HG03039 (cell line): Measurements from ENCODE around the gene NUDT1.

ENCODE experiments used
- ATAC-seq: cut with Tn5 transposase; IDR thresholded peaks from one replicate; pipeline ENCODE4 v1.9.1; 2021; ENCODE audit warnings: mild to moderate bottlenecking, moderate library complexity; ENCODE audit not compliant: unreplicated experiment

The NUDT1 gene

DNA sequence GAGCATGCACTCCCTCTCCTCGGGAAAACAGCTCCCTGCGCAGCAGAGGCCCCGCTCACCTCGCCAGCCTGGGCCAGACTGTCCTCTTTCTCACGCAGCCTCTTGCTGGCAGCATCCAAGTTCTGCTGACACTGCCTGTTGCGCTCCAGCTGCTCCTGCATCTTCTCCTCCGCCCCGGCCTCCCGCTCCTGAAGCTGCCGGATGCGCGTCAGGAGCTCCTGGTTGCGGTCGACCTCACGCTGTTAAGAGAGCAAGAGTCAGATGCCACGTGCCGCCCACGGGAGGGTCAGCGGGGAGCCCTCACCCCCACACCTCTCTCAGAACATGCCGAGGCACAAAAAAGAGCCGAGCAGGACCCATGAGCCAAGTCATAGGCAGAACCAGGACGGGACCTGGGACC lies 19.5 kb upstream of the NUDT1 start:
- ATAC-seq = no peak

DNA sequence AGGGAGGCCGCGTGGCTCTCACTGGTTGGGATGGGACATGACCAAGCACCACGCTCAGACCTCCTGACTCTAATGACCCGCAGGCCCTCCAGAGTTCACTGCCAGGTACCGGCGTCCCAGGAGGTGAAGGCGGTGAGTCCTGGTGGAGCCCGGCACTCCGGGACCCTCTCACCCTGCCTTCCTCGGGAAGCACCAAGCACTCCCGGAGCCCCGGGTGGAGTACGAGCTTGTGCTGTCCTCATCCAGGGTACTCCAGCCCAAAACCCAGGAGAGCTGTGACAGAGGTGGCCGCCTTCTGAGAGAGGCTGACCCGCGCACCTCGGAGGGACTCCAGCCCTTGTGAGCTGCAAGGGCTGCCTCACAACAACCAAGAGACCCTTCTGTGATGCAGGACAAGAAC lies 18.7 kb upstream of the NUDT1 start:
- no peak for ATAC-seq

- ATAC-seq = no peak
These were observed 17.5 kb upstream of the NUDT1 start for GRCh38 chr7:2224491-2224928.

DNA sequence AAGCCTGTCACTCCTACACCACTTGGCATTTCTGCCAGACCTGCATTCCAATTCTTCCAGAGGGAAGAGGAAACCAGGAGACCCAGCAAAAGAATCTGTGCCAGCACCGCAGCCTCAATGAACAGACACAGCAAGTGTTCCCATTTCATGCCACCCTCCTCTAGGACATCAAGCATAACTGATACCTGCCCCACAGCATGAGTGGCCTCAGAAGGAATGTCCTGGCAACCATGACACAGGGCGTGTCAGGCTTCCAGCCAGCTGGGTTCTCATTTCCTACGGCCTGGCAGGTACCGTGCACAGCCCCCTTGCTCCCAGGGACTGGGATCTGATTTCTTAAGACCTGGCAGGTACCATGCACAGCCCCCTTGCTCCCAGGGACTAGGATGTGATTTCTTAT lies 17.1 kb upstream of the NUDT1 start:
- ATAC-seq = no peak

- no peak for ATAC-seq
These were observed 16.7 kb upstream of the NUDT1 start for GRCh38 chr7:2225336-2225735.

DNA sequence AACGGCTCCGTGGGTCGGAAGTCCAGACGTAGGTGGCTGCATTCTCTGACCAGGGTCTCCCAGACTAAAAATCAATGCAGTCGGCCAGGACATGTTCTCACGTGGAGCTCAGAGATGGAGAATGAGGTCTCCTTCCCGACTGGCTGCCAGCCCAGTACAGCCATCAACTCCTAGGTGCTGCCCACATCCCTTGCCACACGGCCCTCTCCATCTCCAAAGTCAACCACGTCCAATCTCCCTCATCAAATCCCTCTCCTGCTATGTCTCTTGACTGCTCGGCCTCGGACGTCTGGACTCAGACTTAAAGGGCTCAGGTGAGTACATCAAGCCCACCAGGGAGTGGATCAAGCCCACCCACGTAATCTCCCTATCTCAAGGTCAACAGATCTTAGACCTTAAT lies 16.2 kb upstream of the NUDT1 start:
- no peak for ATAC-seq

DNA sequence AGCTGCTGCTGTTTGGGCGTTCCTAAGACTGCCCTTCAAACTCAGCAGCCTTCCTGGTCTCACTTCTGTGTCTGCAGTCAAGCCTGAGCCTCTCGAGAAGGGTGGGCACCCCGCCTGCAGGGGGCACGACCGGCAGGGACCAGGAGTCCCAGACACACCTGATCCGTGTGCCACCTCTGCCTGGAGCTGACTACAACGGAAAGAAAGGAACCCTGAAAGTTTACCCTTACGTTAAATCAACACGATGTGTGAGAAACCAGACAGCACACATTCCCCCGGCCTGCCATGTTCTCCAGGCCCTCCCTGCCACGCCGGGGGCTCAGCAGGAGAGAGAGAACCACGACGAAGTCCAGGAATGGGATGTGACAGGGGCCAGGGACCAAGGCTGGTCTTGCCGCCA lies 14.3 kb upstream of the NUDT1 start:
- ATAC-seq = no peak

GRCh38 chr7:2228921-2229320 lies 13.1 kb upstream of the NUDT1 start:
- no peak for ATAC-seq

- ATAC-seq = no peak
These were observed 12.6 kb upstream of the NUDT1 start for GRCh38 chr7:2229467-2229866.

DNA sequence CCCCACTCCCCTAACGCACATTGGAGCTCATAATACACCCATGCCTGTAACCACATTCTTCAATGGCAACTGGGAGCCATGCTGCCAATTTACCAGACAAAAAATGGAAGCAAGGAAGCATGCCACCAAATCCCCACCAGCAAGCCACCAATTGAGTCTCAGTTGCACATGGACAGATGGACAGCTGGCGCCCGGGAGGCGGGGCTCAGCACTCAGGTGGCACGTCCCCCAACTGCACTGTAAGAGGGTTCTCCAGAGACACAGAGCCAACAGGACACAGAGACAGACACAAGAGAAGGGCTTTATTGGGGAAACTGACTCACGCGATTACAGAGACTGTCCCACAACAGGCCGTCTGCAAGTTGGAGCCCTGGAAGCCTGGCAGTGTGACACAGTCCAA lies 11.8 kb upstream of the NUDT1 start:
- ATAC-seq = no peak

DNA sequence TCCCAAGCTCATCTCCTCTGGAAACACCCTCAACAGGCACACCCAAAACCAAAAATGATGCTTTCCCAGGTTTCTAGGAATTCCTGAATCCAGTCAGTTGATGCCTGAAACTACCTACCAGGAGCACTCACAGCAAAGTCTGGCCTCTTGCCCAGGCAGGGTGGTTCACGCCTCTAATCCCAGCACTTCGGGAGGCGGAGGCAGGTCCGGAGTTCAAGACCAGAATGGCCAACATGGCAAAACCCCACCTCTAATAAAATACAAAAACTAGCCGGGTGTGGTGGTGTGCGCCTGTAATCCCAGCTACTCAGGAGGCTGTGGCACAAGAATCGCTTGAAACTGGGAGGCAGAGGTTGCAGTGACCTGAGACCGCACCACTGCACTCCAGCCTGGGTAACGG lies 11.1 kb upstream of the NUDT1 start:
- no peak for ATAC-seq

- ATAC-seq = peak; percentile 22
These were observed 9.8 kb upstream of the NUDT1 start for GRCh38 chr7:2231992-2232765.

DNA sequence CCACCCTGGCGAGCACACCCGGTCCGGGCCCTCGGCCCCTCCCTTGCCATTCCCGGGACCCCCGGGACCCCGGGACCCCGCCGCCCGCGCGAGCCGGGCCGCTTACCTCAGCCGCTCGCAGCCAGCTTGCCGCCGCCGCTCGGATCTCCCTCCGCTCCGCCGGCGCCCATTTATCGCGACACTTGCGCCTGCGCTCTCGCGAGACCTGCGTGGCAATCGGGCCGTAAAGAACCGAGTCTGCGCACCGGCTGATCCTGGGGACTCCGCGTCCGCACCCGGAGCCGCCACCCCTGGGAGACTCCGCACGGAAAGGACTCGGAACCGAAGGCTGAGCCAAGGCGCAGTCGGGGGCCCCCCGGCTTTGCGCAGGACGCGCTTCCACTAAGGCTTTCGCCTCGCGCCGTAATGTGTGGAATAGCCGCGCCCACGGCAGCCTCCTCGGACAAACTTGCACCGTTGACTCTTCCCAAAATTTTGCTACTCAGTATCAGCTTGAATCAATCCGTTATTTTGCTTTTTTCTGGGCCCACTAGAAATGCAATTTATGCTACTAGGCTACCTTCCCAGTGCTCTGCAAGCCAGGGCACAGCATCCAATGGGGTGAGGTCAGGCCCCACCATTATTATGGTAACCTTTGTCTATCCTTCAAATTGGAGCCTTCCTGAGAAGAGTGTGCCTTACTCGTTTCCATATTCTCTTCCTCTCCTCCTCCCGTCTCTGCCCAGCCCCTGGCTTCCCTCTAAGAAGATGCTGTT lies 9.1 kb upstream of the NUDT1 start, which contains the start of gene MAD1L1:
TSS of gene MAD1L1 (minus strand) at position 180 of the 755 bp plus-strand sequence. CDS start 2,812 bp downstream, outside the sequence.
- ATAC-seq = peak; percentile 65

- ATAC-seq = no peak
These were observed 8.1 kb upstream of the NUDT1 start for GRCh38 chr7:2233926-2234325.

DNA sequence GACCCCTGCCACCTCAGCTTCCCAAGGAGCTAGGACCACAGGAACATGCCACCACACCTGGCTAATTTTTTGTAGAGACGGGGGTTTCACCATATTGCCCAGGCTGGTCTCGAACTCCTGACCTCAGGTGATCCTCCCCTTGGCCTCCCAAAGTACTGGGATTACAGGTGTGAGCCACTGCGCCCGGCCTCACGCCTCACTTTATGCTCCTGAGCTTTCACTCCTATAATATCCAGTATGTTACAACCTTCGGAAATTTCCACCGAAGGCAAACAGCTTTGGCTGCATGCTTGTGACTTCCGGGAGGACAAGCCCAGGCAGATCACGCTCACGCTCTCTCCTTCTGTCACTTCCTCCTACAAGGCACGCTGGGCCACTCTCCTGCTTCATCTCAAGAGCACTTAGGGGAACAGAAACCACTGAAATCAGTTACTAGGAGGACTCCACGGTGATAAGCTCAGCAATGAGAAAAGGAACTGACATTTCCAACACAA lies 4.9 kb upstream of the NUDT1 start:
- ATAC-seq = peak; percentile 44

DNA sequence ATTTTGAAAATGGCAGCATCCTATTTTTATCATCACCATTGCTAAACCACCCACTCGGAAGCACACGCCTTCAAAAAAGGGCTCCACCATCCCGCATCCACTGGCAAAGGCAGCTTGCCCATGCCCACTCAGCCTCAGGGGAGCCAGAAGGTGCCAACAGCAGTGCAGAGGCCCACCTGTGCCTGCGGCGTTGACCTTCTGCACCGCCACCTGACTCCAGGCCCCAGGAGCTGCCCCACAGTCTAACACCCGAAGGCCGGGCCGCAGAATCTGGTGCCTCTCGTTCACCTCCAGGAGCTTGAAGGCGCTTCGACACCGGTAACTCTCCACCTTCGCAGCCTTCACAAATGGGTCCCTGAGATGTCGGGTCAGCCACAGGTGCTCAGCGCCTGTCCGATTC lies 2.8 kb upstream of the NUDT1 start:
- ATAC-seq = no peak

GRCh38 chr7:2242541-2243429 lies 759 bp downstream of the NUDT1 start:
- ATAC-seq = no peak

DNA sequence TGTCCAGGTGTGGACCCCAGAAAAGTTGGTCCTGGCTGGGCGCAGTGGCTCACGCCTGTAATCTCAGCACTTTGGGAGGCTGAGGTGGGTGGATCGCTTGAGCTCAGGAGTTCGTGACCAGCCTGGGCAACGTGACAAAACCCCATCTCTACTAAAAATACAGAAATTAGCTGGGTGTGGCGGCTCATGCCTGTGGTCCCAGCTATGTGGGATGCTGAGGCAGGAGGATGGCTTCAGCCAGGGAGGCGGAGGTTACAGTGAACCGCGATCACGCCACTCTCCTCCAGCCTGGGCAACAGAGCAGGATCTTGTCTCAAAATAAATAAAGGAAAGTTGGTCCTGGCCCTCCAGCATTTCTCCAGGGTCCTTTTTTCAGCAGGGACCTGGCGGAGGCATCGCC lies 1.4 kb downstream of the NUDT1 start:
- ATAC-seq = no peak

DNA sequence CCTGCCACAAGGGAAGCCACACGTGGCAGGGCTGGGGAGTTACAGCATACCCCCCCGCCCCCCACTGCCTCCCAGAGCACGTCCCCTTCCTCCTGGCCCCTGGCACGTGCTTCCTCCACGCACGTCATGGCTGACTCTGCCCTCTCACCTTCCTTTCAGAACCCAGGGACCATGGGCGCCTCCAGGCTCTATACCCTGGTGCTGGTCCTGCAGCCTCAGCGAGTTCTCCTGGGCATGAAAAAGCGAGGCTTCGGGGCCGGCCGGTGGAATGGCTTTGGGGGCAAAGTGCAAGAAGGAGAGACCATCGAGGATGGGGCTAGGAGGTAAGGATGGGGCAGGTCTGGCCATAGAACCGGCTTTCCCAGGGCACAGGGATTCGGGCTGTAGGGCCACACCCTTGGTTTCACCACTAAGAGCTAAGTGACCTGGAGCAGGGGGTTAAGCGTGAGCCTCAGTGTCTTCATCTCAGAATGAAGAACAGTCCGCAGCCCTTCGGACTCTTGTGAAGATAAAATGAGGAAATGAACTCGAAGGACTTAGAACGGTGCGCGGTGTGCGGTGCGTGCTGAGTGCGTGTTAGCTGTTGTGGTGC lies 2.5 kb downstream of the NUDT1 start:
- no peak for ATAC-seq

DNA sequence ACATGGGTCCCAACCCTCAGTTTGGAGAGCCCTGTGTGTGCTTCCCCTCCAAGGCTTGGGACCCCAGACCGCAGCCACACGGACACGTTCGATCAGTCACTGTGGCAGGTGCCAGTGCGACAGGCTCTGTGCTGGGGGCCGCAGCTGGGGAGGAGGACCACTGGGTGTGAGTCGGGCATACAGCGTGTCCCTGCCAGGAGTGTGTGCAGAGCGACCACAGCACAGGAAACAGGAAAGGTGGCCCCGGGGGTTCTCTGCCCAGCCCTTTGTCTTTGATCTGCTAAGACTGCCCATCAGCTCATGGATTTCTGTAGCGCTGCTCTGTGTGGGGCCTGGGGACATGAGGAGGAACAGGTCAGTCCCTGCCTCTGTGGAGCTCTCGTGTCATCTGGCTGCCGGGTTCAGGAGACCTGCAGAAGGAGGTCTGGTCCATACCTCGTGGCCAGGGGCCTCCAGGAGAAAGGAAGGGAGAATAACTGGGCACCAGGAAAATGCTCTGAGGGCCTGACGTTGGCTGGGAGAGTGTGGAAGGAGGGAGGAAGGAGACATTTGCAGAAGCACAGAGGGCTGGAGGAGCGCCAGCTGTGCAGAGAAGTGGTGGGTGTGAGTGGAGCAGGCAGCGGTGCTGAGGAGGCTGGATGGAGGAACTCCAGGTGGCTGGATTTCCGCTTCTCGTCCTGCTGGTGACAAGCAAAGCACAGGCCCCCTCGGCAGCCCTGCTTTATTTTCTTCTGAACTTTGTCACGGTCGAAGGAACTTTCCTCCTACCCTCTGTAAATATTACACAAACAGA lies 4.1 kb downstream of the NUDT1 start:
- ATAC-seq = no peak
